ENCODE measurements around the gene AKAP5.

Gene AKAP5

DNA sequence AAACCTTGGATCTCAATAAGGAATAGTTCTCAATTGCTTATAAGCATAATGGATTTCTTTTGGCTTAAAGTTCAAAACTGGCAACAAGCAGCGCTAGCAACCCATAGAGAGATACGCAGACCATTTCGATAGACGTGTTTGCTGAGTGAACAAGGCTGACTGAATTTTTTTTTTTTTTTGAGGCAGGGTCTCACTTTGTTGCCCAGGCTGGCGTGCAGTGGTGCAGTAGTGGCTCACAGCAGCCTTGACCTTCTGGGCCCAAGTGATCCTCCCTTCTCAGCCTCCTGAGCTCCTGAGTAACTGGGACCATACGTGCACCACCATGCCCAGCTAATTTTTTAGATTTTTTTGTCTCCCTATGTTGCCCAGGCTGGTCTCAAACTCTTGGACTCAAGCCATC lies 1.4 kb upstream of the AKAP5 start:
- H3K27me3 ChIP-seq (ENCODE audit: insufficient read depth, low read length): peaks cover 8% of the 10 kb centered on the region
- peaks cover 5% of the 10 kb centered on the region; the same call in 1 of the 2 replicates for H3K4me1 ChIP-seq (ENCODE audit: insufficient read depth, low read length)
- H3K36me3 ChIP-seq (ENCODE audit: insufficient read depth, low read depth, low read length): peaks cover 22% of the 10 kb centered on the region
- H3K4me3 ChIP-seq (ENCODE audit: low read length): no peak overlapping the region
- H3K9me3 ChIP-seq (ENCODE audit: insufficient read depth, low read depth, low read length): no peaks in the 10 kb centered on the region
- no peak overlapping the region for H3K27ac ChIP-seq (ENCODE audit: low read length)
- no peak overlapping the region for H3K9ac ChIP-seq (ENCODE audit: low read depth, low read length)

DNA sequence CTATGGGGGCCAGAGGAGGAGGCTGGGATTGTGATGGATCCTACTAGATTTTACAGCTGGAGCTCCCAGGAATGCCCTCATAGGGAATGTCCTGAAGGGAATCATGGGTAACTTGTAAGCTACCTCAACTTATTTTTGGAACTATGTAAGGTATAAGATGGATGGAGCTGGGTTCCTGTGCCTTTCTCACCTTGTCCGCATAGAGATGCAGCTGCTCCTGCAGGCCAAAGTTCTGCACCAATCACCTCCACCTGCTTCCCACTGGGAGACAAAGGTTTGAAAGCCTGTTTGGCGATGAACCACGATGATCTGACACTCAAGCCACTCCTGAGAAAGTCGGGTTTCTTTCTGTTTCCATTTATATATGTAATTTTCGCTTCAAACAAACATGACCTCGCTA lies 648 bp upstream of the AKAP5 start:
- Histone ChIP-seq H3K9ac (ENCODE audit: low read depth, low read length) (peak overlapping the region; percentile 70; the same call in 1 of the 2 replicates), H3K27me3 (ENCODE audit: insufficient read depth, low read length) (peaks cover 8% of the 10 kb centered on the region), H3K4me1 (ENCODE audit: insufficient read depth, low read length) (peaks cover 5% of the 10 kb centered on the region; the same call in 1 of the 2 replicates), H3K27ac (ENCODE audit: low read length) (no peak overlapping the region), H3K36me3 (ENCODE audit: insufficient read depth, low read depth, low read length) (peaks cover 15% of the 10 kb centered on the region), H3K4me3 (ENCODE audit: low read length) (peak overlapping the region; percentile 83), H3K9me3 (ENCODE audit: insufficient read depth, low read depth, low read length) (no peaks in the 10 kb centered on the region)

- Histone ChIP-seq H3K9ac (ENCODE audit: low read depth, low read length) (peak overlapping the region; percentile 59; the same call in 1 of the 2 replicates), H3K27ac (ENCODE audit: low read length) (no peak overlapping the region), H3K9me3 (ENCODE audit: insufficient read depth, low read depth, low read length) (no peaks in the 10 kb centered on the region), H3K36me3 (ENCODE audit: insufficient read depth, low read depth, low read length) (peaks cover 7% of the 10 kb centered on the region; the same call in 1 of the 2 replicates), H3K27me3 (ENCODE audit: insufficient read depth, low read length) (peaks cover 8% of the 10 kb centered on the region), H3K4me3 (ENCODE audit: low read length) (peak overlapping the region; percentile 83), H3K4me1 (ENCODE audit: insufficient read depth, low read length) (peaks cover 5% of the 10 kb centered on the region; the same call in 1 of the 2 replicates)
These were observed 694 bp downstream of the AKAP5 start for GRCh38 chr14:64465831-64466554.

GRCh38 chr14:64467101-64467500 lies 1.8 kb downstream of the AKAP5 start:
- peaks cover 5% of the 10 kb centered on the region; the same call in 1 of the 2 replicates for H3K4me1 ChIP-seq (ENCODE audit: insufficient read depth, low read length)
- no peak overlapping the region for H3K27ac ChIP-seq (ENCODE audit: low read length)
- no peak overlapping the region for H3K9ac ChIP-seq (ENCODE audit: low read depth, low read length)

DNA sequence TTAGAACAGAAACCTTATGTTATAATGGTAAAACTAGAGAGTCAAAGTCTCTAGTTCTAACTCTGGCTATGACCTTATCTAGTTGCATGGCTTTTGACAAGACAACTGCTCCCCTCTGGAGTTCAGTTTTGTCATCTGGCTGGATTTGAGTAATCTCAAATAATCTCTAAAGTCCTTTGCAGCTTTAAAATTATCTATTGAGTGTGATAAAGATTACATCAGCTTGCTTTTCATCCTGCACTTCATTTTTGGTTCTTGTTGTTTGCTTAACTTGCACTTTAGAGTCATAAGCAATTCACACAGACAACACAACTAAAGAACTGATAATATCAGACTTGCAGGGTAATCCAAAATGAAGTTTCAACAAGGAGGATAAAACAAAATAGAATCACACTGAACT lies 2.3 kb downstream of the AKAP5 start:
- Histone ChIP-seq H3K4me3 (ENCODE audit: low read length) (no peak overlapping the region), H3K4me1 (ENCODE audit: insufficient read depth, low read length) (peaks cover 5% of the 10 kb centered on the region; the same call in 1 of the 2 replicates), H3K27me3 (ENCODE audit: insufficient read depth, low read length) (peaks cover 8% of the 10 kb centered on the region), H3K27ac (ENCODE audit: low read length) (no peak overlapping the region), H3K36me3 (ENCODE audit: insufficient read depth, low read depth, low read length) (no peaks in the 10 kb centered on the region), H3K9me3 (ENCODE audit: insufficient read depth, low read depth, low read length) (no peaks in the 10 kb centered on the region), H3K9ac (ENCODE audit: low read depth, low read length) (no peak overlapping the region)

More at GRCh38 chr14:64467101-64467500, 1.8 kb downstream of the AKAP5 start:
- Histone ChIP-seq H3K4me3 (ENCODE audit: low read length) (no peak overlapping the region), H3K27me3 (ENCODE audit: insufficient read depth, low read length) (peaks cover 8% of the 10 kb centered on the region), H3K9me3 (ENCODE audit: insufficient read depth, low read depth, low read length) (no peaks in the 10 kb centered on the region), H3K36me3 (ENCODE audit: insufficient read depth, low read depth, low read length) (no peaks in the 10 kb centered on the region)

DNA sequence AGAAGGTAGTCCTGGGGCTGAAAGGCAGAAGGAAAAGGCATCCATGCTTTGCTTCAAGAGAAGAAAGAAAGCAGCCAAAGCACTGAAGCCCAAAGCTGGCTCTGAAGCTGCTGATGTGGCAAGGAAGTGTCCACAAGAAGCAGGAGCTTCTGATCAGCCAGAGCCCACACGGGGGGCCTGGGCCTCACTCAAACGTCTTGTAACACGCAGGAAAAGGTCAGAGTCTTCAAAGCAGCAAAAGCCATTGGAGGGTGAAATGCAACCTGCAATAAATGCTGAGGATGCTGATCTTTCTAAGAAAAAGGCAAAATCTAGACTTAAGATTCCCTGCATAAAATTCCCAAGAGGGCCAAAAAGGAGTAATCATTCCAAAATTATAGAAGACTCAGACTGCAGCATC lies 3.2 kb downstream of the AKAP5 start:
- Histone ChIP-seq H3K36me3 (ENCODE audit: insufficient read depth, low read depth, low read length) (no peaks in the 10 kb centered on the region), H3K4me3 (ENCODE audit: low read length) (no peak overlapping the region), H3K9me3 (ENCODE audit: insufficient read depth, low read depth, low read length) (no peaks in the 10 kb centered on the region), H3K9ac (ENCODE audit: low read depth, low read length) (no peak overlapping the region), H3K27me3 (ENCODE audit: insufficient read depth, low read length) (peaks cover 8% of the 10 kb centered on the region), H3K4me1 (ENCODE audit: insufficient read depth, low read length) (peaks cover 5% of the 10 kb centered on the region; the same call in 1 of the 2 replicates), H3K27ac (ENCODE audit: low read length) (no peak overlapping the region)

- Histone ChIP-seq H3K9me3 (ENCODE audit: insufficient read depth, low read depth, low read length) (no peaks in the 10 kb centered on the region), H3K27ac (ENCODE audit: low read length) (no peak overlapping the region), H3K36me3 (ENCODE audit: insufficient read depth, low read depth, low read length) (no peaks in the 10 kb centered on the region), H3K27me3 (ENCODE audit: insufficient read depth, low read length) (no peaks in the 10 kb centered on the region), H3K4me3 (ENCODE audit: low read length) (no peak overlapping the region), H3K4me1 (ENCODE audit: insufficient read depth, low read length) (no peaks in the 10 kb centered on the region), H3K9ac (ENCODE audit: low read depth, low read length) (no peak overlapping the region)
These were observed 8.7 kb downstream of the AKAP5 start for GRCh38 chr14:64474041-64474440.

- Histone ChIP-seq H3K27me3 (ENCODE audit: insufficient read depth, low read length) (no peaks in the 10 kb centered on the region), H3K4me1 (ENCODE audit: insufficient read depth, low read length) (no peaks in the 10 kb centered on the region), H3K4me3 (ENCODE audit: low read length) (no peak overlapping the region), H3K27ac (ENCODE audit: low read length) (no peak overlapping the region), H3K9ac (ENCODE audit: low read depth, low read length) (no peak overlapping the region), H3K36me3 (ENCODE audit: insufficient read depth, low read depth, low read length) (no peaks in the 10 kb centered on the region), H3K9me3 (ENCODE audit: insufficient read depth, low read depth, low read length) (no peaks in the 10 kb centered on the region)
These were observed 9.4 kb downstream of the AKAP5 start for GRCh38 chr14:64474698-64475097.

DNA sequence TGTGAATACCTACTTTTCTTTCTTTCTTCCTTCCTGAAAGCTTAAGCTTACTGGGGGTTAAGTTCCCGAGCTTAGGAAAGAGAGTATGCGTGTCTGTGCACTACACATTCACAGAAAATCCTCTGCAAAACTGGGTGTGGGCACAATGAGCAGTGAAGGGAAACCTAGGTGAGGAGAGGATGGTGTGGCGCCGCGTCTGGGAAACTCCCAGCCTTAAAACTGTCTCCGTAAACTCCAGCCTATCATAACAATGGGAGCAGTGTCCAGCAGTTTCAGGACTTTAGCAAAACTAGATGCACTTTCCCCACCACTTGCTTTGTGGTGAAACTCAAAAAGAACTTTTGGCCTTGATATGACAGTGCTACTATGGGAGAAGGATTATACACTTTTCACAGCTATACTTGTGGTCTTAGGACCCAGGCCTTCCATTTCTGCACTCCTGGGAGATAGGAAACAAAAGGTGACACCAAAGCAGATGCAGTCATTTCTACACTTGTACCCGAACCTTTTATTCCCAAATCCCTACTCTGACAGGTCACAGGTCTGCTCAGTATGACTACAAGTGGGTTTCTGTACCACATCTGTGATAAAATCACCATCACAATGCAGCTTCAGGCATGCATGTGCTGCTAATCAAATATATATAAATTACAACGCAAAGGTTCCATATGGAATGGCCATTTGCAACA lies 10.4 kb downstream of the AKAP5 start:
- Histone ChIP-seq H3K27ac (ENCODE audit: low read length) (no peak overlapping the region), H3K27me3 (ENCODE audit: insufficient read depth, low read length) (no peaks in the 10 kb centered on the region), H3K36me3 (ENCODE audit: insufficient read depth, low read depth, low read length) (no peaks in the 10 kb centered on the region), H3K4me1 (ENCODE audit: insufficient read depth, low read length) (no peaks in the 10 kb centered on the region), H3K4me3 (ENCODE audit: low read length) (no peak overlapping the region), H3K9me3 (ENCODE audit: insufficient read depth, low read depth, low read length) (no peaks in the 10 kb centered on the region), H3K9ac (ENCODE audit: low read depth, low read length) (no peak overlapping the region)

GRCh38 chr14:64476438-64476837 lies 11.1 kb downstream of the AKAP5 start:
- no peaks in the 10 kb centered on the region for H3K27me3 ChIP-seq (ENCODE audit: insufficient read depth, low read length)
- no peak overlapping the region for H3K4me3 ChIP-seq (ENCODE audit: low read length)
- H3K27ac ChIP-seq (ENCODE audit: low read length): no peak overlapping the region
- H3K4me1 ChIP-seq (ENCODE audit: insufficient read depth, low read length): no peaks in the 10 kb centered on the region
- no peaks in the 10 kb centered on the region for H3K9me3 ChIP-seq (ENCODE audit: insufficient read depth, low read depth, low read length)
- H3K36me3 ChIP-seq (ENCODE audit: insufficient read depth, low read depth, low read length): no peaks in the 10 kb centered on the region
- H3K9ac ChIP-seq (ENCODE audit: low read depth, low read length): no peak overlapping the region

DNA sequence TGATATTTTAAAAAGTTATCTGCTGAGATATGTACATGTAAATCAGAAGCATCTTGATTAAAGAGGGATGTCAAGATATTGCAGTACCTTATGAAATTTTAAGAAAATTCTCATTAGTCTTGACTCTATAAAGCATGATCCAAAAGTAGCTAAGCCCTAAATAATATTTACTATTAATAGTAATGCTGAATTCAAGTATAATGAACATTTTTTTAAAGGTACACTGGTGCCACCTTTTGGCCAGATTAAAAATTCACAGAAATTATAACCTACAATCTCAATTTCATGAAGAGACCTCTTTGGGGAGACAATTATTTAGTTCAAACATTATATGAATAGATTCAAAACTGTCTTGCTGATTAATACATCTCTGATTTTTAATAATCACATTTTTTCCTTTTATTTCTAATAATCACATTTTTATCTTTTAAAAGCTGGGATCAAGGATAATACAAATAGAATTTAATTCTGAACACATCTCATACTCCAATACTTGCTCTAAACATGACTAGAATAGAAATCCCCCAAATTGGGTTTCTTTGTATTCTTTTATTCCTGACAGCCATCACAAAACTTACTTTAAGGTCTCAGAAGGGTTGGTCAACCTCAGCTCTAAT lies 13.4 kb downstream of the AKAP5 start:
- H3K27ac ChIP-seq (ENCODE audit: low read length): no peak overlapping the region
- H3K9me3 ChIP-seq (ENCODE audit: insufficient read depth, low read depth, low read length): no peaks in the 10 kb centered on the region
- no peaks in the 10 kb centered on the region for H3K4me1 ChIP-seq (ENCODE audit: insufficient read depth, low read length)
- no peak overlapping the region for H3K4me3 ChIP-seq (ENCODE audit: low read length)
- H3K9ac ChIP-seq (ENCODE audit: low read depth, low read length): no peak overlapping the region
- H3K27me3 ChIP-seq (ENCODE audit: insufficient read depth, low read length): no peaks in the 10 kb centered on the region
- H3K36me3 ChIP-seq (ENCODE audit: insufficient read depth, low read depth, low read length): no peaks in the 10 kb centered on the region; the same call in 1 of the 2 replicates

Data from iPS-20b (cell line).